K562 (cell line): ENCODE measurements around the gene RHBG. TPM values are rescaled to one million over a fixed set of nuclear protein-coding genes. Genes with fewer than 3 reads are reported as not detected.
A peak's percentile ranks its signal among the peaks of the same experiment; 100 is the strongest.

Experiments used
- DLX4 ChIP-seq: fragments of 250-450 bp; sonication (Bioruptor Pico); IDR thresholded peaks from 2 replicates; pipeline ENCODE4 v1.6.1; 2021; ENCODE audit warnings: mild to moderate bottlenecking
- FOXP1 ChIP-seq: sonication (generic); formaldehyde crosslinking; IDR thresholded peaks from 2 replicates; pipeline ENCODE4 v1.8.0; 2022; ENCODE audit warnings: mild to moderate bottlenecking, missing genetic modification reagents
- GMEB1 ChIP-seq: fragments of 250-450 bp; sonication (Bioruptor Pico); IDR thresholded peaks from 2 replicates; pipeline ENCODE4 v1.4.0; 2020; ENCODE audit warnings: mild to moderate bottlenecking
- HDAC3 ChIP-seq: fragments of 450-650 bp; IDR thresholded peaks from 2 replicates; pipeline ENCODE4 v1.6.1; 2018; ENCODE audit warnings: borderline replicate concordance, mild to moderate bottlenecking, moderate library complexity; ENCODE audit not compliant: partially characterized antibody
- HDAC8 ChIP-seq: fragments of 450-650 bp; IDR thresholded peaks from 2 replicates; pipeline ENCODE4 v1.6.1; 2016; ENCODE audit warnings: mild to moderate bottlenecking, missing genetic modification characterization, moderate library complexity, missing compliant biosample characterization
- JUN ChIP-seq, 2 experiments: sonication (generic) in 1 of 2; formaldehyde crosslinking in 1 of 2; IDR thresholded peaks; 2 replicates each; pipeline versions ENCODE4 v1.6.1 to v1.8.0; 2012 to 2022; ENCODE audit warnings: borderline replicate concordance in 2 of 2, mild to moderate bottlenecking in 2 of 2, improper control_type of control experiment in 1 of 2, low read depth in 1 of 2, low read length in 1 of 2, missing genetic modification reagents in 1 of 2
- MYBL2 ChIP-seq, 2 experiments: fragments of 450-650 bp in 1 of 2; sonication (generic) in 1 of 2; formaldehyde crosslinking in 1 of 2; IDR thresholded peaks; 2 replicates each; pipeline versions ENCODE4 v1.6.1 to v1.8.1; 2017 to 2022; ENCODE audit warnings: borderline replicate concordance in 1 of 2, inconsistent platforms in 1 of 2, low read depth in 1 of 2, mild to moderate bottlenecking in 1 of 2, missing genetic modification reagents in 1 of 2, moderate library complexity in 1 of 2
- RBM25 ChIP-seq: fragments of 200-400 bp; formaldehyde crosslinking; IDR thresholded peaks from 2 replicates; pipeline ENCODE4 v1.6.1; 2018; ENCODE audit warnings: low read length, low read depth, moderate library complexity; ENCODE audit not compliant: severe bottlenecking
- SETDB1 ChIP-seq: IDR thresholded peaks from one replicate; pipeline ENCODE4 v1.6.1; 2012; ENCODE audit warnings: low read length, control low read depth, inconsistent platforms
- SMARCA4 ChIP-seq: fragments of 450-650 bp; IDR thresholded peaks from 2 replicates; pipeline ENCODE4 v1.6.1; 2016
- TARDBP ChIP-seq: fragments of 450-650 bp; IDR thresholded peaks from 2 replicates; pipeline ENCODE4 v1.6.1; 2016
- THAP7 ChIP-seq: fragments of 250-450 bp; sonication (Bioruptor Pico); IDR thresholded peaks from 2 replicates; pipeline ENCODE4 v1.5.0; 2021
- ZBTB5 ChIP-seq: fragments of 450-650 bp; IDR thresholded peaks from 2 replicates; pipeline ENCODE4 v1.6.1; 2017; ENCODE audit warnings: antibody characterized with exemption
- ZNF518B ChIP-seq: fragments of 250-450 bp; sonication (Bioruptor Pico); IDR thresholded peaks from 2 replicates; pipeline ENCODE4 v1.5.0; 2021; ENCODE audit warnings: mild to moderate bottlenecking, moderate library complexity
- ZNF583 ChIP-seq: fragments of 250-450 bp; sonication (Bioruptor Pico); IDR thresholded peaks from 2 replicates; pipeline ENCODE4 v1.4.0; 2020
- ZNF75A ChIP-seq: fragments of 450-650 bp; formaldehyde crosslinking; IDR thresholded peaks from 2 replicates; pipeline ENCODE4 v1.4.0; 2020; ENCODE audit warnings: mild to moderate bottlenecking
- polyA plus RNA-seq, 8 experiments: library from polyadenylated mRNA; depleted of rRNA in 4 of 8; stranded (reverse) in 5 of 8; unstranded in 3 of 8; fragments of >200 nt; fragmentation: Nextera tagmentation in 2 of 8; fragmentation: Illumina TruSeq in 1 of 8; extraction: Ambion mirVana in 2 of 8; extraction: Trizol in 1 of 8; gene quantifications; 2 replicates each; pipeline versions ENCODE4 v1.2.1 to v1.2.3, GENCODE V29; 2011 to 2014; ENCODE audit warnings: inconsistent platforms in 1 of 8, missing spikeins in 1 of 8
- total RNA-seq, 7 experiments: library from RNA; depleted of rRNA in 6 of 7; stranded (reverse); fragments of >200 nt in 6 of 7; fragmentation: Illumina TruSeq in 2 of 7; extraction: Trizol in 2 of 7; gene quantifications; 2 replicates each; pipeline versions ENCODE4 v1.2.1 to v1.2.3, GENCODE V29; 2011 to 2021; ENCODE audit warnings: low replicate concordance in 1 of 7

The RHBG gene
- total and polyA plus RNA-seq, 9 of the 15 experiments (the other 6 are each of a cell fraction or from before 2014, with no cell fraction given): not detected

- TF ChIP-seq ZNF518B (CRISPR knock-in tag) (no peak), MYBL2 (IDR thresholded peaks at IDR 0.05; ENCODE audit: low read depth) (no peak), MYBL2 (CRISPR knock-in tag; IDR thresholded peaks at IDR 0.05; ENCODE audit: borderline replicate concordance) (no peak), HDAC8 (tag) (no peak), DLX4 (CRISPR knock-in tag) (no peak), TARDBP (no peak), ZNF75A (CRISPR knock-in tag) (no peak), SMARCA4 (no peak), THAP7 (no peak), FOXP1 (CRISPR knock-in tag) (0 out of 2 replicates have a peak, but pooled peaks have one; percentile 16), SETDB1 (no peak), HDAC3 (no peak), JUN (IDR thresholded peaks at IDR 0.05; ENCODE audit: borderline replicate concordance, low read depth, low read length) (no peak; the same call in 1 of the 2 replicates), JUN (CRISPR knock-in tag; IDR thresholded peaks at IDR 0.05; ENCODE audit: borderline replicate concordance) (no peak), RBM25 (peak; percentile 88), GMEB1 (CRISPR knock-in tag) (peak; percentile 90), ZBTB5 (no peak), ZNF583 (CRISPR knock-in tag) (no peak)
Measured at GRCh38 chr1:156338180-156338976, 30.6 kb upstream of the RHBG start, which contains the start of the genes CCT3 and TSACC (continued).
